Endothelial cell of umbilical vein (primary cell): ENCODE measurements around the gene DYNC2H1.

Source experiments
- EZH2 ChIP-seq: IDR thresholded peaks from 2 replicates; pipeline ENCODE4 v1.6.1; 2012; ENCODE audit warnings: borderline replicate concordance, low read depth, mild to moderate bottlenecking, moderate library complexity, low read length, inconsistent platforms; ENCODE audit not compliant: severe bottlenecking
- MYC ChIP-seq: IDR thresholded peaks from one replicate; pipeline ENCODE4 v1.6.1; 2011; ENCODE audit warnings: mild to moderate bottlenecking, low read depth, low read length
- TF ChIP-seq, protein P1 (sequence below), 2 donors: IDR thresholded peaks; 1 replicate in 1 of 2; 2 replicates in 1 of 2; pipeline ENCODE4 v1.5.1; 2011; ENCODE audit warnings: low read length in 2 of 2, mild to moderate bottlenecking in 2 of 2, moderate library complexity in 2 of 2, control low read depth in 1 of 2, inconsistent platforms in 1 of 2, low read depth in 1 of 2; ENCODE audit not compliant: insufficient read depth in 1 of 2; ENCODE audit errors: extremely low read depth in 1 of 2

DNA sequence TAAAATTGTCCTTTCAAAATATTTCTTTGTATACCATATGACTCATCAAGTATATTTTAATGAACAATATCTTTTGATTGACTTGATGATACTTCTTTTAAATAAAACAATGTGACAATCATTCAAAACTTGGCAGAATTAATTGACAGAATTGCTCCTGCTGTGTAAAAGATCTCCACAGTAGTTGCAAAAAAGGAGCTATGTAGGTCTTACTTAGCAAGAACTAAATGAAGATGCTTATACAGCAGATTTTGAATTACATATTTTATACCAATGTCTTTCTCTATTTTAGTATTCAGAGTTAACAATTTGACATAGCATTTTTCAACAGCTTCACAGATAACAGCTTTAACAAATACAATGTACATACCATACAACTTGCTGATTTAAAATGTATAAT, 144.9 kb downstream of the DYNC2H1 start:
- TF ChIP-seq MYC (no peak), EZH2 (no peak)
- TF ChIP-seq, protein P1, sequence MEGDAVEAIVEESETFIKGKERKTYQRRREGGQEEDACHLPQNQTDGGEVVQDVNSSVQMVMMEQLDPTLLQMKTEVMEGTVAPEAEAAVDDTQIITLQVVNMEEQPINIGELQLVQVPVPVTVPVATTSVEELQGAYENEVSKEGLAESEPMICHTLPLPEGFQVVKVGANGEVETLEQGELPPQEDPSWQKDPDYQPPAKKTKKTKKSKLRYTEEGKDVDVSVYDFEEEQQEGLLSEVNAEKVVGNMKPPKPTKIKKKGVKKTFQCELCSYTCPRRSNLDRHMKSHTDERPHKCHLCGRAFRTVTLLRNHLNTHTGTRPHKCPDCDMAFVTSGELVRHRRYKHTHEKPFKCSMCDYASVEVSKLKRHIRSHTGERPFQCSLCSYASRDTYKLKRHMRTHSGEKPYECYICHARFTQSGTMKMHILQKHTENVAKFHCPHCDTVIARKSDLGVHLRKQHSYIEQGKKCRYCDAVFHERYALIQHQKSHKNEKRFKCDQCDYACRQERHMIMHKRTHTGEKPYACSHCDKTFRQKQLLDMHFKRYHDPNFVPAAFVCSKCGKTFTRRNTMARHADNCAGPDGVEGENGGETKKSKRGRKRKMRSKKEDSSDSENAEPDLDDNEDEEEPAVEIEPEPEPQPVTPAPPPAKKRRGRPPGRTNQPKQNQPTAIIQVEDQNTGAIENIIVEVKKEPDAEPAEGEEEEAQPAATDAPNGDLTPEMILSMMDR (IDR thresholded peaks at IDR 0.05; ENCODE audit: extremely low read depth in 1 of 2, insufficient read depth in 1 of 2, low read depth in 1 of 2, low read length in 2 of 2) = no peak
